ENCODE data around the gene SHQ1.
"Not testable (repeated sequence)": the region's sequence is repeated elsewhere in the genome, so short reads cannot be mapped to it uniquely, and the experiment has no call there.

The SHQ1 gene

DNA sequence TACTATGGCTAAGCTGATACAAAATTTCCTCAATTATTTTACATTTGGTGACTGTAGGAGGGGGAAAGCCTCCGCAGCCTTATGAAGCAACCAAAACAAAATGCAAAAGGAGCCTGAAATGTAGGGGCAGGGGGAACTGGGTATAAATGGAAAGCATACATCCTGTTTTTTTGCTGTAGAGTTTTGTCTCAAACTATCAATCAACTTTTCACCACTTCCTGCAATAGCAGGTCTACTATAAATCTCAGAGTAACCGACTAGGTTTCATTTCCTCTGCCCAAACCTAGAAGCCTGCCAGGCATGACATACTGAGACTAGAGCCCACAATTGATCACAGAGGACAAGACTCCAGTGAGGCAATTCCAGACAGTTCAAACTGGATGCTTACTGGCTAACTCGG lies 91.3 kb downstream of the SHQ1 start:
- in situ Hi-C loops (cut with MboI; ENCODE audit: low sequenced_read_pairs) = no loop called here

- in situ Hi-C loops (cut with MboI; ENCODE audit: low sequenced_read_pairs) = no loop called here
Observed at GRCh38 chr3:72754582-72754981, 93.7 kb downstream of the SHQ1 start.

DNA sequence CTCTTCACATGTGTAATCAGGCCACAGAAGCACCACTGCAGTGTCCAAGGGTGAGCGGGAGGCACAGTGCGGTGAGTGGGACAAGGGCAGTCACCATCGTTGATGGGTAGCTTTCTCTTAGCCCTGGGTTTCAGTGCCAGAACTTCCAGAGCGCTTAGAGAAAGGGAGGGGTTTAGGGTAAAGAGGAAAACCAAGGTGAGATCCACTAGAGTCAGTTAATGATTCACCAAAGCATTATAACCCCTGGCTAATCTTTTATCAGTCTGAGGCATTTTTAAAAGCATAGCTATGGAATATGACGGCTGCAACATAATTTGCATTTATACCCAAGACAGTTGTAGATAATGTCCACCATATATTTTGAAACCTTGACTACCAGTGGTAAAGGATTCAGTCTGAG lies 94.8 kb downstream of the SHQ1 start:
- in situ Hi-C loops (cut with MboI; ENCODE audit: low sequenced_read_pairs) = no loop called here

GRCh38 chr3:72750405-72750965 lies 97.8 kb downstream of the SHQ1 start:
- in situ Hi-C loops (cut with MboI; ENCODE audit: low sequenced_read_pairs) = no loop called here

- in situ Hi-C loops (cut with MboI; ENCODE audit: low sequenced_read_pairs) = no loop called here
Observed at GRCh38 chr3:72748659-72749058, 99.6 kb downstream of the SHQ1 start.

DNA sequence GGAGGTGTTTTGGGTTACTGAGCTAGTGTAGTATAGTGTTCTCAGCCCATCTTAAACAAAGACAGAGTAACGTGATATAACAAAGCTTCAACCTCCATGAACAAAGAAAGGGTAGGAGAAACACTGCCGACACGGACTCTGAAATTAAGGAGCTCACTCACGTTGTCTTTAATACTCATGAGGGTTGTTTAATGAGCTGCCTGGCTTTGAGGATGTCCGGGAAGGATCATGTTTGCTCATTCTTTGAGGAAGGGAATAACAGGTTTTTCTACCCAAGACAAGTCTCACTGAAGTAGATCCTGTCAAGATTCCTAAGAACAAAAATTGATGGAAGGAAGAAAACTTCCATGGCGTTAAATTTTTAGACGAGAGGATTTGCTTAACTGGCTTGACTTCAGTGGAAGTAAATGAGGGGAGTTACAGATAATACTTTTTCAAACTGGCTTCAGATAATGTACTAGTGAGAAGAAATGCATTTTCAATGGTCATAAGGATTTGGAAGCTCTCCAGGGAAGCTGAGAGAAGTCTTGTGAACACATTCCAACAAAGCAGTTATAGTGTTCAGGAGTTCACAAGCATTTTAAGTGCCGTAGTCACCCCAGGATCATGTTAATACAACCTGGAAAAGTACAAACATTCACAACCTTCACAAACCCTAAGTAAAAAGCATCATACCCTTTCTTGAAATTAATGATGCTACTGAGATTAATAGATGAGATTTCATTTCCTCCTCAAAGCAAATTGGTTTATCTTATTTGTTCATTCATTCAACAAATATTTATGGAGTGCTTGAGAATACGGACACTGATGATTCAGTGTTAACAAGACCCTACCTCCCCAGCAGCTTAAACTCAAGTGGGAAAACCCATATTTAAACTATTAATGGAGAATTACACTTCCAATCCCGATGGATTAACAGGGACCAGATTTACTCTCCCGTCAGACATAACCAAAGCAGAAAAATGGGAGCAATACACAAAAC lies 101.5 kb downstream of the SHQ1 start:
- in situ Hi-C loops (cut with MboI; ENCODE audit: low sequenced_read_pairs) = no loop called here

DNA sequence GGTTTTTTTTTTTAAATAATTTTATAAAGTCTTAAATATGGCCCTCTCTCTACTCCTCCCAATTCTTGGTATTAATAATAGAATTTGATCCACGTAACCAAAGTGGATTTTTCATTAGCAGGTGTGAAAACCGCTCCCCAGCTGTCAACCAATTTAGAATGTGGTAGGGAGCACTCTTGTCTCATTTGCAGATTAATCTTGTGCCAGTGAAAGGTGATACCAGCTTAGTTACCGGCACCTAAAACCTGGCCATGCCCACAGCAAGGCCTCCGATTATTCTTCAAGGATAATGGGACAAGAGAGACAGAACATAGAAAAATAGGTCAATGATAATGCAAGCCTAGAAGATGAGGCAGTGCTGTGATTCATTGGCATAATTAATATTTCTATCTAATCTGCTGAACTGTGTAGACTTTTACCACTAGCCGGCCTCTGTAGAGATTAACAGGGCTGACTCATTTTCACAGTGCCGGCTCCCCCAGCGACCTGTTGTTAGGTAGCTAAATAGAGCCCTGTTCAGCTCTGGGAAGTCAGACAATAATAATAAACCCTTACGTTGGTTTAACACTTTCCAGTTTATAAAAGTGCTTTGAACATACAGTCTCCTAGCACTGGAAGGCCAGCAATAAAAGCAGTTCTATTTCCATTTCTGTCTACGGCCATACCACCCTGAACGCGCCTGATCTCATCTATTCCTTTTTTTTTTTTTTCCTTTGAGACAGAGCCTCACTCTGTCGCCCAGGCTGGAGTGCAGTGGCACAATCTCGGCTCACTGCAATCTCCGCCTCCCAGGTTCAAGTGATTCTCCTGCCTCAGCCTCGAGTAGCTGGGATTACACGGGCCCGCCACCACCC lies 102.9 kb downstream of the SHQ1 start:
- in situ Hi-C loops (cut with MboI; ENCODE audit: low sequenced_read_pairs) = no loop called here

- in situ Hi-C loops (cut with MboI; ENCODE audit: low sequenced_read_pairs) = no loop called here
Observed at GRCh38 chr3:72744330-72744729, 103.9 kb downstream of the SHQ1 start.

DNA sequence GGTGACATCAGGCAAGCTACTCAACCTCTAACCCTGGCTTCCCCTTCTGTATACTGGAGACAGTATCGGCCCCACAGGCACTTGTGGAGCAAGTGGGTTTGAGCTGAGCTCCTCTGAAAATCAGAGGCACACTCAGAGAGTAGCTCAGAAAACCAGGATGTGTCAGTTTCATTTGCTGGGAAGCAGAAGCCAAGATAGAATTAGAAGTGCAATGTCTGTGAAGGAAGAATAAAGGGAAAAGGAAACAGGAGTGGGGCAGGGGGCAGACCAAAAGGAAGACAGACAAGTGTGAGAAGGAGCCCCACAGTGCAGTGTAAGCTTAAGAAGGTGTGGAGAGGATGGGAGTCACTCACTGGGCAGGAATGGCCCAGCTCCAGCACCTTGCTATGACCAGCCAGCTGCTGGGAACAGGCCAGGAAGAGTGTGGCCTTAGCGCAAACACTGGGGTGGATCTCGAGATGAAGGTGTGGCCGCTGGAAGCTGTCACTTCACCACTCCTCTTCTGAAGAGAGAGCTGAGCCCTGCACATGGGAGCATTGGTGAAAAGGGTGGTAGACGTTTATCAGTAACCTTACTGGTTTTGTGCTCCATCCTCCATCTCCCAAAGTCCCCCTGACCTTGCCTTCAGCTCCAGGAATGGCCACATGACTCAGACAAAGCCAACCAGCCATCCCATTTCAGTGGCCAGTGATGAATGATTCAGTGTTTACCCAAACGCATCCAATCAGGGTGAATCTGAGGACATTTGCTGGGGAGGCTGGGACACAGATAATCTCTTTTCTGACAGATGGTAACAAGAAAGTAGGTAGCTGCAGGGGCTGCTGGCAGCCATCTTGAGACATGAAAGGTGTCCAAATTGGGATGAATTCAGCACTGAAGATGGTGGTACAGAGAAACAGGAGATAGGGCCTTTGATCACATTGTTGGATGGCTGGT lies 108.4 kb downstream of the SHQ1 start:
- in situ Hi-C loops (cut with MboI; ENCODE audit: low sequenced_read_pairs) = no loop called here

GRCh38 chr3:72738752-72739530 lies 109.3 kb downstream of the SHQ1 start:
- in situ Hi-C loops (cut with MboI; ENCODE audit: low sequenced_read_pairs) = no loop called here

- in situ Hi-C loops (cut with MboI; ENCODE audit: low sequenced_read_pairs) = not testable (repeated sequence)
Observed at GRCh38 chr3:72735072-72735471, 113.2 kb downstream of the SHQ1 start.

GRCh38 chr3:72733676-72734075 lies 114.6 kb downstream of the SHQ1 start:
- in situ Hi-C loops (cut with MboI; ENCODE audit: low sequenced_read_pairs) = no loop called here

DNA sequence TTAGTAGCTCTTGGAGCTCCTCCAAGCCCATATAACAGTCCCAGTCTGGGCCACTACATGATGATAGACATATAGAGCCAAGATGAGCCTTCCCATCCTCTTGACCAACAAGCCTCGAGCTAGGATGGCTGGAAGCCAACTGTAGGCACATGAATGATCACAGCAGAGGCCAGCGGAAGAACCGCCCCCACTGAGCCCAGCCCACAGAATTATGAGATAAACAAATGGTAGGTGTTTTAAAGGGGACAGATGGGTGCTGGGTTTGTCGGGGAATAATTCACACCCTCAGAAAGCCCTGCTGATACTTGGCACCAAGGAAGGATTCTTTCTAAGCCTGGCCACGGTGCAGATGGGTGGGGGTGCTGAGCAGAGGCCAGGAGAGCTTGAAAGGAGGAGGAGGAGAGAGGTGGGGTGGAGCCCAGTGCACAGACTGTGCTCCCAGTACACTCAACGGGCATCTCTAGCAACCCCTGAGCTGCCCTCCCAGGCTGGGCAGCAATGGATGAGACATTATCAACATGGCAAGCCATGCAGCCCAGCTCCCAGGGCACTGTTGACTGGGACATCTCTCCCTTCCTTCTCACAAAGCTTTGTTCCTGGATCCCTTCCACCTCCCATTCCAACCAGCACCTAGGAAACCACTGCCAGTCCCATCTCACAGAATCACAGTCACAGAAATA lies 115.4 kb downstream of the SHQ1 start:
- in situ Hi-C loops (cut with MboI; ENCODE audit: low sequenced_read_pairs) = not testable (repeated sequence)

DNA sequence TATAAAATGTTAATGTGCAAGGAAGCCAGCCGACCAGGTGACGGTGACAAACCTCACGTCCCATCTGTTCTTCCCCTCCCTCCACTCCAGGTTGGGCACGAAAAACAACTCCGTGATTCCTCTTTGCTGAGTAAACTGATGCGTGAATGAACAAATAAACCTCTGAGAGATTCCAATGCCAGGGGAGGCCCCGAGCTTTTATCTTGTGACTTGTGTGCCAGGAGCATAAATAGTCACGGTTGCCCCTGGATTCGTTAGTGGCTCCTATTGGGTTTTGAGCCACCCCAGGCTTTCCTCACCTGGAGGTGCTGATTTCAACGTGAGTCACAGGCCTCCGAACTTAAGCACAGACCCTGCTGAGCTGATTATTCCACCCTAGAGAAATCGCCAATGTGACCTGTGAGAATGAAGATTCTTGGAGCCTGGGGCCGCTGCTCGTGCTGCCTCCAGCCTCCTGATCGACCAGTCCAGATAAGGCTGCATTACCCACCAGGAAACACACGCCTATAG lies 119.2 kb downstream of the SHQ1 start:
- in situ Hi-C loops (cut with MboI; ENCODE audit: low sequenced_read_pairs) = no loop called here

GRCh38 chr3:72728329-72728889 lies 119.8 kb downstream of the SHQ1 start:
- in situ Hi-C loops (cut with MboI; ENCODE audit: low sequenced_read_pairs) = no loop called here

DNA sequence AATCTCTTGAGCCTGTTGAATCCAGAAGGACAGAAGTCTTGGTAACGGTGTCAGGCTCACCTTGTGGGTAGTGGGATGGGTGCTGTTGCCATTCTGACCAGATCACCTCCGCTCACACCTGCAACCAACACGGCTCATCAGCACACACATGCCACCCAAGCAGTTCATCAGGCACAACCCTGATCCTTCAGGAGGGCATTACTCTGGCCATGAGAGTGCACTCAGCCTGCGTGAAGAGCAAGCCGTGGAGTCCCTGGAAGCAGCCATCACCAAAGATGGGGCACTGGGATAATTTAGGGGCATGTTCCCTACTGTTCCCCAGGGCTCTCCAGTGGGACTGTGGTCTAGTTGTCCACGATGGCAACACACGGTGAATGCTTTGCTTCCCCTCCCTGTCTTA lies 120.5 kb downstream of the SHQ1 start:
- in situ Hi-C loops (cut with MboI; ENCODE audit: low sequenced_read_pairs) = no loop called here

GRCh38 chr3:72727172-72727571 lies 121.1 kb downstream of the SHQ1 start:
- in situ Hi-C loops (cut with MboI; ENCODE audit: low sequenced_read_pairs) = no loop called here

GRCh38 chr3:72725229-72725628 lies 123.0 kb downstream of the SHQ1 start:
- in situ Hi-C loops (cut with MboI; ENCODE audit: low sequenced_read_pairs) = no loop called here
